H1 (cell line): ENCODE measurements around the gene LCT. TPM values are rescaled to one million over a fixed set of nuclear protein-coding genes. Genes with fewer than 3 reads are reported as not detected.

ENCODE experiments used
- ATF2 ChIP-seq: IDR thresholded peaks from 2 replicates; pipeline ENCODE4 v1.6.1; 2012; ENCODE audit warnings: low read length, inconsistent platforms
- HDAC2 ChIP-seq, 2 experiments: fragments of 300-600 bp in 1 of 2; sonication (generic) in 1 of 2; IDR thresholded peaks; 2 replicates each; pipeline ENCODE4 v1.6.1; 2011 to 2012; ENCODE audit warnings: low read depth in 2 of 2, low read length in 2 of 2, mild to moderate bottlenecking in 2 of 2, moderate library complexity in 2 of 2, borderline replicate concordance in 1 of 2, inconsistent platforms in 1 of 2
- NRF1 ChIP-seq: IDR thresholded peaks from 2 replicates; pipeline ENCODE4 v1.6.1; 2011; ENCODE audit warnings: mild to moderate bottlenecking, low read depth, low read length, improper control_type of control experiment
- SAP30 ChIP-seq: fragments of 300-600 bp; sonication (generic); IDR thresholded peaks from 2 replicates; pipeline ENCODE4 v1.7.1; 2012; ENCODE audit warnings: low read length, moderate library complexity, mild to moderate bottlenecking, inconsistent platforms; ENCODE audit not compliant: insufficient read depth, insufficient replicate concordance
- SIN3A ChIP-seq, 2 experiments: IDR thresholded peaks in 1 of 2; conservative IDR thresholded peaks in 1 of 2; 2 replicates each; pipeline ENCODE4 v1.6.1; 2011 to 2012; ENCODE audit warnings: low read length in 2 of 2, improper control_type of control experiment in 1 of 2, low read depth in 1 of 2, mild to moderate bottlenecking in 1 of 2
- SP1 ChIP-seq: IDR thresholded peaks from 2 replicates; pipeline ENCODE4 v1.6.1; 2011; ENCODE audit warnings: low read depth, low read length
- SP2 ChIP-seq: IDR thresholded peaks from 2 replicates; pipeline ENCODE4 v1.6.1; 2012; ENCODE audit warnings: mild to moderate bottlenecking, low read length, inconsistent platforms
- SUZ12 ChIP-seq: fragments of 200-600 bp; sonication (generic); IDR thresholded peaks from 2 replicates; pipeline ENCODE4 v1.6.1; 2012; ENCODE audit warnings: mild to moderate bottlenecking, inconsistent platforms, low read length, moderate library complexity, mixed read lengths
- polyA plus RNA-seq, 7 experiments: library from polyadenylated mRNA; depleted of rRNA in 3 of 7; stranded (reverse) in 5 of 7; unstranded in 2 of 7; fragments of >200 nt in 5 of 7; fragments of 200-250 nt in 2 of 7; gene quantifications; 1 replicate in 5 of 7; 2 replicates in 1 of 7; 4 replicates in 1 of 7; pipeline versions ENCODE4 v1.2.1 to v1.2.3, GENCODE V29; 2011 to 2013; ENCODE audit warnings: missing spikeins in 2 of 7, mixed read lengths in 2 of 7
- total RNA-seq: library from RNA; stranded (reverse); fragmentation: NEBNext Ultra II Directional; extraction: Animal tissue kit (Norgen Biotek cat#: 25700); gene quantifications from 2 replicates; pipeline ENCODE4 v1.2.1, GENCODE V29; 2021

LCT gene
- total and polyA plus RNA-seq, 2 of the 8 experiments (the other 6 are each of a cell fraction or from before 2014, with no cell fraction given): 0.06 TPM; not detected in 1

DNA sequence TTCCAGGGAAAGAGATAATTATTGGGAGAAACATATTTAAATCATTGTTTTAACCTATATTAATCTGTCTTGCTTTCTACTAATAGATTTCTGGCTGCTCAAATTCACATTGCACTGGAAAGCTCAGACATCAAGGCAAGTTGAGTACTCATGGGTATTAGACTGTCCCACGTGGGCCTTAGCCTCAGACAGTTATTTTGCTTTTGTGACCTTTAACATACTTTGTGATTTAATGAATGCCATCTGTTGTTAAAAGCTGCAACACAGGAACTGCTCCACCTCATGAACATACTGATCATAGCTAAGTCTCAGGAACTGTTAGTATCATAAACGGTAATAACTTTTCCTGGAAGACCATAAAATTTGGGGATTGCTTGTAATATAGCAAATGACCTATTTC lies 2.7 kb upstream of the LCT start (continued):
- no peak for TF ChIP-seq SP2
- no peak for TF ChIP-seq SAP30
- TF ChIP-seq SUZ12: no peak
- no peak for TF ChIP-seq ATF2
- no peak for TF ChIP-seq NRF1
- TF ChIP-seq HDAC2 (IDR thresholded peaks at IDR 0.05; ENCODE audit: borderline replicate concordance in 1 of 2, low read depth in 2 of 2, low read length in 2 of 2): no peak
- TF ChIP-seq SP1: no peak
- no peak for TF ChIP-seq SIN3A (conservative IDR thresholded peaks at IDR 0.05 in 1 of 2, IDR thresholded peaks at IDR 0.05 in 1 of 2; ENCODE audit: low read depth in 1 of 2, low read length in 2 of 2)
